ENCODE results near the gene BCOR.

GRCh38 chrX:40047485-40047884, 50.3 kb downstream of the BCOR start:
- TF ChIP-seq POLR2AphosphoS5 (IDR thresholded peaks at IDR 0.05; ENCODE audit: low read depth, low read length) (no peak), POLR2A (IDR thresholded peaks at IDR 0.05; ENCODE audit: low read depth, low read length) (no peak), TAF1 (IDR thresholded peaks at IDR 0.05; ENCODE audit: low read depth, low read length) (no peak), SPI1 (IDR thresholded peaks at IDR 0.05; ENCODE audit: low read depth, low read length) (no peak)

Measured in GM12891 (cell line).